Measurements from ENCODE around the gene NHLH1.

GRCh38 chr1:160344936-160345335 lies 21.9 kb upstream of the NHLH1 start:
- TF ChIP-seq, protein P1, sequence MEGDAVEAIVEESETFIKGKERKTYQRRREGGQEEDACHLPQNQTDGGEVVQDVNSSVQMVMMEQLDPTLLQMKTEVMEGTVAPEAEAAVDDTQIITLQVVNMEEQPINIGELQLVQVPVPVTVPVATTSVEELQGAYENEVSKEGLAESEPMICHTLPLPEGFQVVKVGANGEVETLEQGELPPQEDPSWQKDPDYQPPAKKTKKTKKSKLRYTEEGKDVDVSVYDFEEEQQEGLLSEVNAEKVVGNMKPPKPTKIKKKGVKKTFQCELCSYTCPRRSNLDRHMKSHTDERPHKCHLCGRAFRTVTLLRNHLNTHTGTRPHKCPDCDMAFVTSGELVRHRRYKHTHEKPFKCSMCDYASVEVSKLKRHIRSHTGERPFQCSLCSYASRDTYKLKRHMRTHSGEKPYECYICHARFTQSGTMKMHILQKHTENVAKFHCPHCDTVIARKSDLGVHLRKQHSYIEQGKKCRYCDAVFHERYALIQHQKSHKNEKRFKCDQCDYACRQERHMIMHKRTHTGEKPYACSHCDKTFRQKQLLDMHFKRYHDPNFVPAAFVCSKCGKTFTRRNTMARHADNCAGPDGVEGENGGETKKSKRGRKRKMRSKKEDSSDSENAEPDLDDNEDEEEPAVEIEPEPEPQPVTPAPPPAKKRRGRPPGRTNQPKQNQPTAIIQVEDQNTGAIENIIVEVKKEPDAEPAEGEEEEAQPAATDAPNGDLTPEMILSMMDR (conservative IDR thresholded peaks at IDR 0.05; ENCODE audit: low read length) = no peak
- TF ChIP-seq EZH2phosphoT487 (IDR thresholded peaks at IDR 0.05; ENCODE audit: borderline replicate concordance, low read depth, low read length) = no peak

Data from OCI-LY7 (cell line).